SK-N-SH treated with all-trans-retinoic acid at 6 μM for 48 hours (cell line): Measurements from ENCODE around the gene CD101.

Experiments used
- ATAC-seq: fragments of 200-7000 bp; cut with Tn5 transposase; 3 replicates; pipeline ENCODE4 v1.9.1; 2020; ENCODE audit warnings: mild to moderate bottlenecking, moderate library complexity
- ARNTL ChIP-seq: fragments of 450-650 bp; formaldehyde crosslinking; IDR thresholded peaks from 2 replicates; pipeline ENCODE4 v1.5.0; 2020; ENCODE audit warnings: low read depth, mild to moderate bottlenecking, moderate library complexity, borderline replicate concordance
- BACH2 ChIP-seq: fragments of 250-450 bp; sonication (Bioruptor Pico); IDR thresholded peaks from 2 replicates; pipeline ENCODE4 v1.9.0; 2021; ENCODE audit warnings: mild to moderate bottlenecking, borderline replicate concordance
- ESRRG ChIP-seq: fragments of 250-450 bp; sonication (Bioruptor Pico); IDR thresholded peaks from 2 replicates; pipeline ENCODE4 v1.6.1; 2021; ENCODE audit warnings: mild to moderate bottlenecking
- GLIS3 ChIP-seq: fragments of 250-450 bp; sonication (Bioruptor Pico); IDR thresholded peaks from 2 replicates; pipeline ENCODE4 v1.5.0; 2020; ENCODE audit warnings: mild to moderate bottlenecking, moderate library complexity
- ISL1 ChIP-seq: fragments of 250-450 bp; sonication (Bioruptor Pico); IDR thresholded peaks from 2 replicates; pipeline ENCODE4 v2.1.2; 2022; ENCODE audit warnings: mild to moderate bottlenecking, moderate library complexity
- OSR1 ChIP-seq: fragments of 250-450 bp; sonication (Bioruptor Pico); IDR thresholded peaks from 2 replicates; pipeline ENCODE4 v1.8.0; 2022; ENCODE audit warnings: moderate library complexity, mild to moderate bottlenecking, inconsistent platforms
- PPARA ChIP-seq: fragments of 250-450 bp; sonication (Bioruptor Pico); IDR thresholded peaks from 2 replicates; pipeline ENCODE4 v1.5.0; 2020; ENCODE audit warnings: mild to moderate bottlenecking, borderline replicate concordance
- RARB ChIP-seq: fragments of 250-450 bp; sonication (Bioruptor Pico); IDR thresholded peaks from 2 replicates; pipeline ENCODE4 v1.8.0; 2021; ENCODE audit warnings: mild to moderate bottlenecking, moderate library complexity
- SNAI2 ChIP-seq: fragments of 250-450 bp; sonication (Bioruptor Pico); IDR thresholded peaks from 2 replicates; pipeline ENCODE4 v1.5.0; 2020; ENCODE audit warnings: mild to moderate bottlenecking, moderate library complexity
- TCF4 ChIP-seq: fragments of 250-450 bp; sonication (Bioruptor Pico); IDR thresholded peaks from 2 replicates; pipeline ENCODE4 v1.8.0; 2021; ENCODE audit warnings: mild to moderate bottlenecking, moderate library complexity, borderline replicate concordance
- TOX ChIP-seq: fragments of 250-450 bp; sonication (Bioruptor Pico); IDR thresholded peaks from 2 replicates; pipeline ENCODE4 v1.8.0; 2021; ENCODE audit warnings: mild to moderate bottlenecking, moderate library complexity, borderline replicate concordance
- ZC3H10 ChIP-seq: fragments of 250-450 bp; sonication (Bioruptor Pico); IDR thresholded peaks from 2 replicates; pipeline ENCODE4 v1.5.1; 2021; ENCODE audit warnings: mild to moderate bottlenecking, moderate library complexity
- ZFP3 ChIP-seq: fragments of 250-450 bp; sonication (Bioruptor Pico); IDR thresholded peaks from 2 replicates; pipeline ENCODE4 v1.5.0; 2020; ENCODE audit warnings: mild to moderate bottlenecking, moderate library complexity
- ZNF565 ChIP-seq: fragments of 450-650 bp; formaldehyde crosslinking; conservative IDR thresholded peaks from 2 replicates; pipeline ENCODE4 v1.5.0; 2020; ENCODE audit warnings: low read depth, mild to moderate bottlenecking, moderate library complexity
- ZNF70 ChIP-seq: fragments of 450-650 bp; formaldehyde crosslinking; IDR thresholded peaks from 2 replicates; pipeline ENCODE4 v1.5.0; 2020; ENCODE audit warnings: mild to moderate bottlenecking, moderate library complexity
- ZNF8 ChIP-seq: fragments of 450-650 bp; formaldehyde crosslinking; IDR thresholded peaks from 2 replicates; pipeline ENCODE4 v1.5.0; 2020; ENCODE audit warnings: mild to moderate bottlenecking, moderate library complexity
- TF ChIP-seq, protein P1 (sequence below): fragments of 250-450 bp; sonication (Bioruptor Pico); IDR thresholded peaks from 2 replicates; pipeline ENCODE4 v1.8.0; 2021; ENCODE audit warnings: low read depth, mild to moderate bottlenecking, moderate library complexity, borderline replicate concordance
- TF ChIP-seq, protein P2 (sequence below): fragments of 250-450 bp; sonication (Bioruptor Pico); IDR thresholded peaks from 2 replicates; pipeline ENCODE4 v1.5.1; 2021; ENCODE audit warnings: mild to moderate bottlenecking, moderate library complexity
- TF ChIP-seq, protein P3 (sequence below): fragments of 250-450 bp; sonication (Bioruptor Pico); IDR thresholded peaks from 2 replicates; pipeline ENCODE4 v1.8.0; 2020; ENCODE audit warnings: mild to moderate bottlenecking, moderate library complexity, borderline replicate concordance
- TF ChIP-seq, protein P4 (sequence below): fragments of 250-450 bp; sonication (Bioruptor Pico); IDR thresholded peaks from 2 replicates; pipeline ENCODE4 v1.5.1; 2020; ENCODE audit warnings: low read depth, mild to moderate bottlenecking, moderate library complexity

Gene CD101

DNA sequence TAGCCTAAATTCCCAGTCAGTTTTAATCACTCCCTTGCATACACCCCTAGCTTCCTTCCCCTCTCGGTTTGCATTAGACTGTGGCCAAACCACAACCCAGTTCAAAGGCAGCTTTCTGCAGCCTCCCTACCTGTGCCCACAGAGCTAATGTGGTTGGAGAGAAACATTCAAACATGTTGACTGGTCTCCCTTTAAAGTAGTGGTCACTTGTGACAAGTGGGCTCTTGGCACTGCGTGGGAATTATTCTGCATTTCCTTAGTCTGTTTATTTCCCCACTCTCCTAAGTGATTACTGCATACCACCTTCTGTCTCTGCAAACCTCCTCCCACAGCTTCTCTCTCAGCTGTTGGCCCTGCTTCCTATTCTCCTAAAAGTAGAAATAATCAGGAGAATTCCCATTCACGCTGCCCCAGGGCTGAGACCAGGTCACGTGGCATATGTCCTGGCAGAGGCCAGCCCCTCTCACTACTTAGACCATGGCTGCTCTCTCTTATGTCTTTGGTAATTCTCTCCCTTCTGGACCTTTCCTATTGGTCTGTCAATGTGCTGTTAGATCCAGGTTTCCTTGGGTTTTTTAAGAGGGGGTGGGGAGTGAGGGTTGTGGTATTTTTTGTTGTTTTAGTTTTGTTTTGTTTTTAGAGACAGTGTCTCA is 38.4 kb upstream of the CD101 start:
- TF ChIP-seq SNAI2 (CRISPR knock-in tag): no peak
- TF ChIP-seq TCF4 (CRISPR knock-in tag): no peak
- no peak for TF ChIP-seq BACH2
- TF ChIP-seq TOX: no peak
- TF ChIP-seq ZNF70 (CRISPR knock-in tag): no peak
- TF ChIP-seq, protein P1, sequence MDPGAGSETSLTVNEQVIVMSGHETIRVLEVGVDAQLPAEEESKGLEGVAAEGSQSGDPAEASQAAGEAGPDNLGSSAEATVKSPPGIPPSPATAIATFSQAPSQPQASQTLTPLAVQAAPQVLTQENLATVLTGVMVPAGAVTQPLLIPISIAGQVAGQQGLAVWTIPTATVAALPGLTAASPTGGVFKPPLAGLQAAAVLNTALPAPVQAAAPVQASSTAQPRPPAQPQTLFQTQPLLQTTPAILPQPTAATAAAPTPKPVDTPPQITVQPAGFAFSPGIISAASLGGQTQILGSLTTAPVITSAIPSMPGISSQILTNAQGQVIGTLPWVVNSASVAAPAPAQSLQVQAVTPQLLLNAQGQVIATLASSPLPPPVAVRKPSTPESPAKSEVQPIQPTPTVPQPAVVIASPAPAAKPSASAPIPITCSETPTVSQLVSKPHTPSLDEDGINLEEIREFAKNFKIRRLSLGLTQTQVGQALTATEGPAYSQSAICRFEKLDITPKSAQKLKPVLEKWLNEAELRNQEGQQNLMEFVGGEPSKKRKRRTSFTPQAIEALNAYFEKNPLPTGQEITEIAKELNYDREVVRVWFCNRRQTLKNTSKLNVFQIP: no peak
- ATAC-seq: no peak

DNA sequence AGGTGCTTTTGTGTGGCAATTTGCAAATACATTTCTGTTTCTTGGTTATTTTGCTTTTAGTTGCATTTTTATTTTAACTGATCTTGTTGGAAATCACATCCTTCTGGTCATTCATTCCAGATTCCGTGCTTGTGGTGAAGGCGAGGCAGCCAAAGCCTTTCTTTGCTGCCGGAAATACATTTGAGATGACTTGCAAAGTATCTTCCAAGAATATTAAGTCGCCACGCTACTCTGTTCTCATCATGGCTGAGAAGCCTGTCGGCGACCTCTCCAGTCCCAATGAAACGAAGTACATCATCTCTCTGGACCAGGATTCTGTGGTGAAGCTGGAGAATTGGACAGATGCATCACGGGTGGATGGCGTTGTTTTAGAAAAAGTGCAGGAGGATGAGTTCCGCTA is 34.8 kb upstream of the CD101 start:
- no peak for TF ChIP-seq TOX
- TF ChIP-seq SNAI2 (CRISPR knock-in tag): no peak
- TF ChIP-seq ESRRG (CRISPR knock-in tag): no peak
- TF ChIP-seq, protein P1: no peak
- TF ChIP-seq, protein P2, sequence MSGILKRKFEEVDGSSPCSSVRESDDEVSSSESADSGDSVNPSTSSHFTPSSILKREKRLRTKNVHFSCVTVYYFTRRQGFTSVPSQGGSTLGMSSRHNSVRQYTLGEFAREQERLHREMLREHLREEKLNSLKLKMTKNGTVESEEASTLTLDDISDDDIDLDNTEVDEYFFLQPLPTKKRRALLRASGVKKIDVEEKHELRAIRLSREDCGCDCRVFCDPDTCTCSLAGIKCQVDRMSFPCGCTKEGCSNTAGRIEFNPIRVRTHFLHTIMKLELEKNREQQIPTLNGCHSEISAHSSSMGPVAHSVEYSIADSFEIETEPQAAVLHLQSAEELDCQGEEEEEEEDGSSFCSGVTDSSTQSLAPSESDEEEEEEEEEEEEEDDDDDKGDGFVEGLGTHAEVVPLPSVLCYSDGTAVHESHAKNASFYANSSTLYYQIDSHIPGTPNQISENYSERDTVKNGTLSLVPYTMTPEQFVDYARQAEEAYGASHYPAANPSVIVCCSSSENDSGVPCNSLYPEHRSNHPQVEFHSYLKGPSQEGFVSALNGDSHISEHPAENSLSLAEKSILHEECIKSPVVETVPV (CRISPR knock-in tag): no peak
- no peak for TF ChIP-seq ARNTL (CRISPR knock-in tag)
- no peak for TF ChIP-seq PPARA (CRISPR knock-in tag)
- TF ChIP-seq, protein P3, sequence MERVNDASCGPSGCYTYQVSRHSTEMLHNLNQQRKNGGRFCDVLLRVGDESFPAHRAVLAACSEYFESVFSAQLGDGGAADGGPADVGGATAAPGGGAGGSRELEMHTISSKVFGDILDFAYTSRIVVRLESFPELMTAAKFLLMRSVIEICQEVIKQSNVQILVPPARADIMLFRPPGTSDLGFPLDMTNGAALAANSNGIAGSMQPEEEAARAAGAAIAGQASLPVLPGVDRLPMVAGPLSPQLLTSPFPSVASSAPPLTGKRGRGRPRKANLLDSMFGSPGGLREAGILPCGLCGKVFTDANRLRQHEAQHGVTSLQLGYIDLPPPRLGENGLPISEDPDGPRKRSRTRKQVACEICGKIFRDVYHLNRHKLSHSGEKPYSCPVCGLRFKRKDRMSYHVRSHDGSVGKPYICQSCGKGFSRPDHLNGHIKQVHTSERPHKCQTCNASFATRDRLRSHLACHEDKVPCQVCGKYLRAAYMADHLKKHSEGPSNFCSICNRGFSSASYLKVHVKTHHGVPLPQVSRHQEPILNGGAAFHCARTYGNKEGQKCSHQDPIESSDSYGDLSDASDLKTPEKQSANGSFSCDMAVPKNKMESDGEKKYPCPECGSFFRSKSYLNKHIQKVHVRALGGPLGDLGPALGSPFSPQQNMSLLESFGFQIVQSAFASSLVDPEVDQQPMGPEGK (CRISPR knock-in tag): no peak
- no peak for TF ChIP-seq TCF4 (CRISPR knock-in tag)
- no peak for TF ChIP-seq RARB (CRISPR knock-in tag)
- ATAC-seq: no peak

DNA sequence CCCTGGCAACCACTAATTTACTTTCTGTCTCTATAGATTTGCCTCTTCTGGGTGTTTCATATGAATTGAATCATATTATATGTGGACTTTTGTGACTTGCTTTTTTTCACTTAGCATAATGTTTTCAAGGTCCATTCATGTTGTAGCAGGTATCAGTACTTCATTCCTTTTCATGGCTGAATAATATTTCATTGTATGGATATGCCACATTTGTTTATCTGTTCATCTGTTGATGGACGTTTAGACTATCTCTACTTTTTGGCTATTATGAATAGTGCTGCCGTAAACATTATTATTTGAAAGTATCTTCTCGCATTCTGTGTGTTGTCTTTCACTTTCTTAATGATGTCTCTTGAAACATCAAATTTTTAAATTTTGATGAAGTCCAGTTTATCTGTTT is 32.8 kb upstream of the CD101 start:
- no peak for ATAC-seq
- TF ChIP-seq BACH2 (no peak), ZNF8 (peak; percentile 92)
- TF ChIP-seq, protein P3 (CRISPR knock-in tag): no peak

DNA sequence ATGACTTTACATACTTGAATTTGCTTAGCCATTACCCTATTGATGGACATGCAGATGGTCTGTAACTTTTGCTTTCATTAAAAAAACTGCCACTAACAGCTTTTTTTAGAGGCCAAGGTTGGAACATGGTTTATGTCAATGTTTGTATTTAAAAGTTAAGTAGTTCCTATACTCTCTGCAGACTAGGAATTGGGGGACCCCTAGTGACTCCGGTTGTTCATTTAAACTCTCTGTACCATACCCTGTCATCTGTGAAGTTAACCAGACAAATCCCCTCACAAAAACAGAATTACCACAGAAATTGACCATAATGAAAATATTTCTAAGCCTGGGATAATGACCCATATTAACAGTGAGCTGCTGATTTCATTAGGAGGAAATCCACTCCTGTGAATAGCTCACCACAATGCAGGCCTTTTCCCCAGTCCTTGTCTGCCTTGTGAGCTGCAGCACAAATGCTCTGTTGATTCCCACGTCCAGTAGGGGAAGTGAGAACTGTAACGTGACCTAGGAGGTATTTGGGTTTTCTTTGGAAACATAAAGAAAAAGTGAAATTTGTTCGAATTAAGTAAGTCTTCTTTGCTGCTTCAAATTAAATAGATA is 30.2 kb upstream of the CD101 start:
- ATAC-seq: no peak
- TF ChIP-seq ESRRG (CRISPR knock-in tag): no peak
- TF ChIP-seq BACH2: no peak
- TF ChIP-seq ZC3H10 (CRISPR knock-in tag): no peak
- TF ChIP-seq, protein P1: no peak
- TF ChIP-seq ARNTL (CRISPR knock-in tag): no peak
- TF ChIP-seq, protein P4, sequence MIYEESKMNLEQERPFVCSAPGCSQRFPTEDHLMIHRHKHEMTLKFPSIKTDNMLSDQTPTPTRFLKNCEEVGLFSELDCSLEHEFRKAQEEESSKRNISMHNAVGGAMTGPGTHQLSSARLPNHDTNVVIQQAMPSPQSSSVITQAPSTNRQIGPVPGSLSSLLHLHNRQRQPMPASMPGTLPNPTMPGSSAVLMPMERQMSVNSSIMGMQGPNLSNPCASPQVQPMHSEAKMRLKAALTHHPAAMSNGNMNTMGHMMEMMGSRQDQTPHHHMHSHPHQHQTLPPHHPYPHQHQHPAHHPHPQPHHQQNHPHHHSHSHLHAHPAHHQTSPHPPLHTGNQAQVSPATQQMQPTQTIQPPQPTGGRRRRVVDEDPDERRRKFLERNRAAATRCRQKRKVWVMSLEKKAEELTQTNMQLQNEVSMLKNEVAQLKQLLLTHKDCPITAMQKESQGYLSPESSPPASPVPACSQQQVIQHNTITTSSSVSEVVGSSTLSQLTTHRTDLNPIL (CRISPR knock-in tag): no peak
- TF ChIP-seq, protein P3 (CRISPR knock-in tag): no peak
- no peak for TF ChIP-seq TOX
- TF ChIP-seq ZNF70 (CRISPR knock-in tag): no peak
- TF ChIP-seq ZNF565 (CRISPR knock-in tag): no peak
- no peak for TF ChIP-seq ZFP3
- no peak for TF ChIP-seq SNAI2 (CRISPR knock-in tag)
- no peak for TF ChIP-seq ZNF8
- TF ChIP-seq ISL1 (CRISPR knock-in tag): no peak
- no peak for TF ChIP-seq TCF4 (CRISPR knock-in tag)
- TF ChIP-seq OSR1: no peak
- no peak for TF ChIP-seq GLIS3
